Memory B cell (primary cell): ENCODE measurements around the gene MYRF.

Source experiments
- ATAC-seq: fragments of 150-1000 bp; cut with Tn5 transposase; 2 replicates; pipeline ENCODE4 v1.10.0; 2021; ENCODE audit warnings: low read depth, mild to moderate bottlenecking, moderate library complexity
- DNase-seq, 2 donors: peaks; one replicate each; pipeline ENCODE4 v3.0.0; 2022; ENCODE audit warnings: low spot score in 2 of 2
- H3K27ac Mint-ChIP-seq: one replicate; pipeline ENCODE4 v1.8.0; 2022; ENCODE audit warnings: mild to moderate bottlenecking, moderate library complexity, mixed read lengths
- H3K27me3 Mint-ChIP-seq: one replicate; pipeline ENCODE4 v1.8.0; 2022; ENCODE audit warnings: mixed read lengths
- H3K36me3 Mint-ChIP-seq: one replicate; pipeline ENCODE4 v1.8.0; 2022; ENCODE audit warnings: mild to moderate bottlenecking, mixed read lengths
- H3K4me1 Mint-ChIP-seq: one replicate; pipeline ENCODE4 v1.8.0; 2022; ENCODE audit warnings: mixed read lengths
- H3K4me3 Mint-ChIP-seq: one replicate; pipeline ENCODE4 v1.8.0; 2022; ENCODE audit warnings: mild to moderate bottlenecking, moderate library complexity, mixed read lengths
- H3K9me3 Mint-ChIP-seq: one replicate; pipeline ENCODE4 v1.8.0; 2022; ENCODE audit warnings: mixed read lengths

Gene MYRF

DNA sequence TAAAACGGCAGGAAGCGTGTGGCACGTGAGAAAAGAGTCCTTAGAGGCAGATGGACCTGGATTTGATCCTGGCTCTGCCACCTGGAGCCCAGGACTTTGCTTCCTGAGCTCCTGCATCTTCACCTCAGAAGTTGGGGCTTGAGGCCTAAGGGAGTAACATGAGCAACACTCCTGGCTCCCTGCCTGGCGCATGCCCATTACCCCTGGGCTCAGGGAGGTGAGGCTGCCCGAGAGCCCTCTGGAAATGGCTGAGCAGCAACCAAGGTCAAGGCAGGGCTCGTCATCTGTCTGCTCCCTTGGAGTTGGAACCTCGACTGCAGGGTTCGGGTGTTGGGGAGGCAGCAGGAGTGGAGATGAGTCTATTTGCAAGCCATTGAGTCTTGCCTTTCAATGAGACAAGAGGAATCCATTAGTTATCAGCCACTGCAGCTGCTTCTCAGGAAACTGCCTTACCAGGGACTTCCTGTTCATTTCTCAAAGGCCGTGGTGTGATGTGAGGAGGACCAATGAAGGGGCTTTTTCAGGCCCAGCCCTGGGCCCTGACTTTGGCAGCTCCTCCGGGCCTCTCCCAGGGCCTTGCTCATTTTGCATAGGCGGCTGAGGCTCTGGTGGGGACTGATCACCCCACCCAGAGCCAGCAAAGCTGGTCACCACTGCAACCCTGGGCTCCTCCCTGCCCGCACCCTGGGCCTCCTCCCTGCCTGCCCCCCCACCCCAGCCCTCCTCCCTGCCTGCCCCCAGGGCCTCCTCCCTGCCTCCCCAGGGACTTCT is 82.0 kb downstream of the MYRF start:
- ATAC-seq = peak; percentile 91
- H3K4me1 Mint-ChIP-seq = peaks cover 6% of the 10 kb centered on the region

GRCh38 chr11:61836193-61836592 is 83.8 kb downstream of the MYRF start:
- peaks cover 11% of the 10 kb centered on the region for H3K27me3 Mint-ChIP-seq
- no peak overlapping the region for H3K27ac Mint-ChIP-seq
- DNase-seq = no peak
- no peak overlapping the region for H3K4me3 Mint-ChIP-seq
- no peaks in the 10 kb centered on the region for H3K9me3 Mint-ChIP-seq
- H3K36me3 Mint-ChIP-seq = no peaks in the 10 kb centered on the region
- H3K4me1 Mint-ChIP-seq = peaks cover 6% of the 10 kb centered on the region
- no peak for ATAC-seq

More for the DNA sequence above, 82.0 kb downstream of the MYRF start:
- Mint-ChIP-seq H3K36me3 (no peaks in the 10 kb centered on the region), H3K27ac (peak overlapping the region; percentile 36), H3K4me3 (no peak overlapping the region), H3K27me3 (peaks cover 16% of the 10 kb centered on the region), H3K9me3 (no peaks in the 10 kb centered on the region)
- DNase-seq = peak; percentile 15 to 29

GRCh38 chr11:61837411-61838005 is 85.1 kb downstream of the MYRF start:
- peaks cover 10% of the 10 kb centered on the region for H3K27me3 Mint-ChIP-seq
- no peak overlapping the region for H3K27ac Mint-ChIP-seq
- H3K36me3 Mint-ChIP-seq = no peaks in the 10 kb centered on the region
- ATAC-seq = no peak
- H3K4me1 Mint-ChIP-seq = peaks cover 6% of the 10 kb centered on the region
- DNase-seq = no peak
- no peak overlapping the region for H3K4me3 Mint-ChIP-seq
- no peaks in the 10 kb centered on the region for H3K9me3 Mint-ChIP-seq
